Measurements from ENCODE around the gene LPO. TPM values are rescaled to one million over a fixed set of nuclear protein-coding genes. Genes with fewer than 3 reads are reported as not detected.

Gene LPO
- total and polyA plus RNA-seq, 4 donors, result 0.15 to 0.26 TPM; not detected in 2

- 14 to 40% methylated on average over 2 of the region's 2 CpGs for WGBS, 2 donors
- ATAC-seq (ENCODE audit: insufficient read depth, low FRiP score), result no peak
- no peak for DNase-seq
- H3K36me3 ChIP-seq (ENCODE audit: control insufficient read depth in 4 of 4, insufficient read depth in 4 of 4, low read length in 4 of 4), result no peaks in the 10 kb centered on the region
- H3K4me1 ChIP-seq (ENCODE audit: control insufficient read depth in 5 of 5, insufficient read depth in 5 of 5, low read length in 5 of 5), result no peaks in the 10 kb centered on the region
- peaks cover 0 to 2% (median 0%) of the 10 kb centered on the region in 4 donors for H3K9me3 ChIP-seq (ENCODE audit: control insufficient read depth in 4 of 4, insufficient read depth in 3 of 4, low read length in 3 of 4)
- no peak overlapping the region for H3K9ac ChIP-seq (ENCODE audit: insufficient read depth in 1 of 2, low read length in 2 of 2)
- no peak overlapping the region for H3K27ac ChIP-seq (ENCODE audit: low read depth in 1 of 2, low read length in 1 of 2)
- peaks cover 0 to 8% (median 0%) of the 10 kb centered on the region in 3 donors for H3K27me3 ChIP-seq (ENCODE audit: control insufficient read depth in 3 of 3, insufficient read depth in 3 of 3, low read length in 2 of 3)
- no peak for TF ChIP-seq CTCF (IDR thresholded peaks at IDR 0.05; ENCODE audit: control extremely low read depth, extremely low read depth)
- no peak overlapping the region for H3K4me3 ChIP-seq
Observed at GRCh38 chr17:58289869-58290268, 51.5 kb downstream of the LPO start.

- Histone ChIP-seq H3K9me3 (ENCODE audit: control insufficient read depth in 4 of 4, insufficient read depth in 3 of 4, low read length in 3 of 4) (peaks cover 0 to 2% (median 0%) of the 10 kb centered on the region in 4 donors), H3K9ac (ENCODE audit: insufficient read depth in 1 of 2, low read length in 2 of 2) (no peak overlapping the region), H3K4me3 (no peak overlapping the region), H3K27ac (ENCODE audit: low read depth in 1 of 2, low read length in 1 of 2) (no peak overlapping the region), H3K27me3 (ENCODE audit: control insufficient read depth in 3 of 3, insufficient read depth in 3 of 3, low read length in 2 of 3) (peaks cover 0 to 8% (median 0%) of the 10 kb centered on the region in 3 donors), H3K4me1 (ENCODE audit: control insufficient read depth in 5 of 5, insufficient read depth in 5 of 5, low read length in 5 of 5) (no peaks in the 10 kb centered on the region), H3K36me3 (ENCODE audit: control insufficient read depth in 4 of 4, insufficient read depth in 4 of 4, low read length in 4 of 4) (no peaks in the 10 kb centered on the region)
- TF ChIP-seq CTCF (IDR thresholded peaks at IDR 0.05; ENCODE audit: control extremely low read depth, extremely low read depth), result no peak
- ATAC-seq (ENCODE audit: insufficient read depth, low FRiP score), result no peak
- no peak for DNase-seq
- WGBS, 2 donors, result 67 to 72% methylated on average over 5 of the region's 5 CpGs
Observed at GRCh38 chr17:58291246-58291645, 52.9 kb downstream of the LPO start.

- no peak for TF ChIP-seq CTCF (IDR thresholded peaks at IDR 0.05; ENCODE audit: control extremely low read depth, extremely low read depth)
- Histone ChIP-seq H3K9ac (ENCODE audit: insufficient read depth in 1 of 2, low read length in 2 of 2) (no peak overlapping the region), H3K4me1 (ENCODE audit: control insufficient read depth in 5 of 5, insufficient read depth in 5 of 5, low read length in 5 of 5) (no peaks in the 10 kb centered on the region), H3K27me3 (ENCODE audit: control insufficient read depth in 3 of 3, insufficient read depth in 3 of 3, low read length in 2 of 3) (peaks cover 0 to 8% (median 0%) of the 10 kb centered on the region in 3 donors), H3K4me3 (no peak overlapping the region), H3K9me3 (ENCODE audit: control insufficient read depth in 4 of 4, insufficient read depth in 3 of 4, low read length in 3 of 4) (peaks cover 0 to 2% (median 0%) of the 10 kb centered on the region in 4 donors), H3K36me3 (ENCODE audit: control insufficient read depth in 4 of 4, insufficient read depth in 4 of 4, low read length in 4 of 4) (no peaks in the 10 kb centered on the region), H3K27ac (ENCODE audit: low read depth in 1 of 2, low read length in 1 of 2) (no peak overlapping the region)
- 91 to 93% methylated on average over 1 of the region's 1 CpG for WGBS, 2 donors
- DNase-seq, result no peak
- ATAC-seq (ENCODE audit: insufficient read depth, low FRiP score), result no peak
Observed at GRCh38 chr17:58294034-58294433, 55.6 kb downstream of the LPO start.

- WGBS, 2 donors, result 87 to 91% methylated on average over 6 of the region's 6 CpGs
Observed at GRCh38 chr17:58300336-58300735, 62.0 kb downstream of the LPO start.

More at GRCh38 chr17:58300336-58300735, 62.0 kb downstream of the LPO start:
- H3K27ac ChIP-seq (ENCODE audit: low read depth in 1 of 2, low read length in 1 of 2), result no peak overlapping the region
- TF ChIP-seq CTCF (IDR thresholded peaks at IDR 0.05; ENCODE audit: control extremely low read depth, extremely low read depth), result no peak
- no peak for ATAC-seq (ENCODE audit: insufficient read depth, low FRiP score)
- no peaks in the 10 kb centered on the region for H3K36me3 ChIP-seq (ENCODE audit: control insufficient read depth in 4 of 4, insufficient read depth in 4 of 4, low read length in 4 of 4)
- no peak overlapping the region for H3K4me3 ChIP-seq
- H3K27me3 ChIP-seq (ENCODE audit: control insufficient read depth in 3 of 3, insufficient read depth in 3 of 3, low read length in 2 of 3), result no peaks in the 10 kb centered on the region
- no peak for DNase-seq
- no peaks in the 10 kb centered on the region for H3K4me1 ChIP-seq (ENCODE audit: control insufficient read depth in 5 of 5, insufficient read depth in 5 of 5, low read length in 5 of 5)
- no peaks in the 10 kb centered on the region for H3K9me3 ChIP-seq (ENCODE audit: control insufficient read depth in 4 of 4, insufficient read depth in 3 of 4, low read length in 3 of 4)
- no peak overlapping the region for H3K9ac ChIP-seq (ENCODE audit: insufficient read depth in 1 of 2, low read length in 2 of 2)

Measured in lung (tissue), 12 donors.